ENCODE data around the gene SERPINB6.
"Not testable (repeated sequence)": the region's sequence is repeated elsewhere in the genome, so short reads cannot be mapped to it uniquely, and the experiment has no call there.

SERPINB6 gene

DNA sequence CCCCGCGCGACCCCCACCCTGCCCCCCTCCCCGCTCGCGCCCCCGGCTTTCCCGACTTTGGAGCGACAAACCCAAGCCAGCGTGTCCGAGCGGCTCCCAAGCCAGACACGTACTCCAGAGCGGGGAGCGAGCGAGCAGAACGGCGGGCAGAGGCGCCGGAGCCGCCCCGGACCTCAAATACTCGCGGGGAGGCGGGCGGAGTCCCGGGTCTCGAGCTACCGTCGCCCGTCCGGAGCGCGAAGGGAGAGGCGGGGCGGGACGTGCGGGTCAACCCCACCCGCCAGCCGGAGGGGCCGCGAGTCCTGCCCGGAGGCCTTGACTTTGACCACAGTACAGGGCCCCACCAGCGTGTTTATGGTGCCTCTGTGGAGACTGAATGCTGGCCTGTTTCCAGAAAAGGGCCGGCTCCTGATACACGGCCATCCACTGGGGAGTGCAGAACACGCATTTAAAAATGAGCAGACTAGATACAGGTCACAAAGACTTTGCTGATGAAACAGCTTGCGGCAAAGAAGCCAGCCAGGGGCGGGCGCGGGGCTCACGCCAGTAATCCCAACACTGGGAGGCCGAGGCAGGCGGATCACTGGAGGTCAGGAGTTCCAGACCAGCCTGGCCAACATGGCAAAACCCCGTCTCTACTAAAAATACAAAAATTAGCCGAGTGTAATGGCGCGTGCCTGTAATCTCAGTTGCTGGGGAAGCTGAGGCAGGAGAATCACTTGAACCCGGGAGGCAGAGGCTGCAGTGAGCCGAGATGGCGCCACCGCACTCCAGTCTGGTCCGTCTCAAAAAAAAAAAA lies at the start of gene SERPINB6:
SERPINB6 (minus strand) TSS at position 148 of the 799 bp plus-strand sequence. CDS start 12,235 bp downstream, outside the sequence.
- DNase-seq: peak; percentile 58

- no peak for DNase-seq
Observed at GRCh38 chr6:3019749-3020320, 48.5 kb upstream of the SERPINB6 start.

GRCh38 chr6:3019065-3019464 lies 47.7 kb upstream of the SERPINB6 start:
- DNase-seq: no peak

DNA sequence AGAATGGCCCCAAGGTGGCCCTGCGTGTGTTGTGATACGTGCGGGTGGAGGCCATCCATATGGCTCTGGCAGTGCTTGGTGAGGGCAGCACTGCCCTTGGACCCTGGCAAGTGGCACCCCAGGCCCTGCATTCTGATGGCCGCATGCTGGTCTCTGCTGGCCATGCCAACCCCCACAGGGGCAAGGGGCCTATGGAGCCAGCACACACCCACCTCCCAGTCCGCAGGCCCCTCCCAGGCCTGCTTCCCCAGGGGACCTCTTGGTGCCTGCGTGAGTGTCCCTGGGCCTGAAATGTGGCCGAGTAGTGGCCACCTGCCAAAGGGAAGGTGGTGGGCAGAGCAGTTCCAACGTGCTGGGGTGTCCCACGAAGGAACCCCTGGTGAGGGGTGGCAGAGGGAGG lies 45.9 kb upstream of the SERPINB6 start:
- DNase-seq: no peak

- no peak for DNase-seq
Observed at GRCh38 chr6:3016473-3017280, 45.3 kb upstream of the SERPINB6 start.

GRCh38 chr6:3015144-3015543 lies 43.8 kb upstream of the SERPINB6 start:
- no peak for DNase-seq

GRCh38 chr6:3014675-3015066 lies 43.3 kb upstream of the SERPINB6 start:
- no peak for DNase-seq

DNA sequence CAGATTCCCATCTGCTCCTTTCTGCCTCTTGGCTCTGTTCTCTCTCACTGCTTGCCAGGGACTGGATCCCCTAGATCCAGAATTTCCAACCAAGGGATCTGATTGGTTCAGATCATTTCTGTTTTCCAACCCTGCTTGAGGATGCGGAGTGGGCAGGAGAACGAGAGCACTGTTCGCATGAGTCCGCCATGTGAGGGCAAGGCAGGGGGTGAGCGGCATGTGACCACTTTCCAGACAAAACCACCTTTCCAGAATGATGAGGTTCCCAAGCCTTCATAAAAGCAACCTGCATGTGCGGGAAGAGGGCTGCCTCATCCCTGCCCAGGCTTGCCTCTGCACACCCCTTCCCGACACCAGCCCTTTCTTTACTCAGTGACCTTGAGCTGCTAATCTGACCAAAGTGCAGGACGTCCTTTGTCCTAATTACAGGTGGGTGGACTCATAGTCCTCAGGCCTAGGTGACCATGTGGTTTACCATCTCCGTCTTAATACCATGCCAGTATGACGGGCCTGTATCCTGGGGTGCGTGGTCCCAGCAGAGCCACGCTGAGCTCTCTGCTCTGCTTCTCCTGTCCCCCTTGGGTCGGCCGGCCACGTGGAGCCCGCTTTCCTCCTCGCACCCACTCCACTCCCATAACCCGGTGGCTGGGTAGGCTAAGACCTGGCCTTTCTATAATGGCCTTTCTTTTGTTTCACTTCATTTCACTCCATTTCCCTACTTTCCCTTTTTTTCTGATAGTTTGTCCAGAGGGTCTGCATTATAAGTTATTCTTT lies 42.7 kb upstream of the SERPINB6 start:
- DNase-seq: no peak

DNA sequence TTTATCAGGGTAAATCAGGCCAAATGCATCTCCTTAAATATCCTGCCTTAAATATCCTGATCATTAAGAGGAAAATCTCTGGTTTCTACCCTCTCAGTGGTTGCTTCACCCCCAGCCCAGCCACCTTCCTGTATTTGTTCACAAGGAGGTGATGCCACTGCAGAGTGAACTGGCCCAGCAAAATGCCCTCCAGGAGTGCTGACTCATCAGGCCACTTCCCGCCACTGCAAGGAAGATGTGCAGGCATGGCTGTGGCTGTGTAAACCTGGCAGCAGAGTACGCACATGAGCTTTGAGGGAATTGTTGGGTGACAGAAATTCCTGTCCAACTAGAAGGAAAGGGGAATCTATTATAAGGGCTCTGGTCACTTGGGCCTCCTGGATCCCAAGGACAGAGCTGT lies 42.1 kb upstream of the SERPINB6 start:
- no peak for DNase-seq

DNA sequence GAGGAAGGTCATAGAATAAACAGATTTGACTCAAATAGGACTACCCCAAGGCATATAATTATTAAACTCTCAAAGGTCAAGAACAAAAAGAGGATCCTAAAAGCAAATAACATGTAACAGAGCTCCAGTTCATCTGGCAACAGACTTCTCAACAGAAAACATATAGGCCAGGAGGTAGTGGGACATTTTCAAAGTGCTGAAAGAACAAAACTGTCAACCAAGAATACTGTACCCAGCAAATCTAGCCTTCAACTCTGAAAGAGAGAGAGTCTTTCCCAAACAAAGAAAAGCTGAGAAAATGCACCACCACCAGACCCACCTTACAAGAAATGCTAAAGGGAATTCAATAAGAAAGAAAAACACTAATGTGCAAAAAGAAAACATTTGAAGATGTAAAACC lies 40.2 kb upstream of the SERPINB6 start:
- no peak for DNase-seq

GRCh38 chr6:3011158-3011557 lies 39.8 kb upstream of the SERPINB6 start:
- DNase-seq: no peak

- no peak for DNase-seq
Observed at GRCh38 chr6:3009930-3010329, 38.6 kb upstream of the SERPINB6 start.

GRCh38 chr6:3008712-3009265 lies 37.4 kb upstream of the SERPINB6 start:
- not testable (repeated sequence) for DNase-seq

DNA sequence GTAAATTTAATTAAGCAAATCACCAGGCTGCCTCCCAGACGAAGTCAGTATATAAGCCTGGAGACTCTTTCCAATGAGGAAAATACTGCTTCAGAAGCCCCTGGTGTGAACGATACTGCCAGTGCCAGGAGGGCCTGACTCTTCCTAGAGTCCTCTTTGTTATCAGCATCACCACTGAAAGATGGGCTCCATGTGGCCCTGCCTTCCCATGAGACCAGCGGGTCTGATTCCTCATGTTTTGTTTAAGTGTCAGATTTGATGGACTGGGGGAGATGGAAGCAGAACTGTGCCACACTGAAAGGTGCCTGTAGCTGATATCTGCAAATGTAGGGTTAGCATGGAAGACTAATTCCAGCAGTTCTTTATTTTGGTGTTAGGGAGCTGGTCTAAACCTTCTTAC lies 36.2 kb upstream of the SERPINB6 start:
- DNase-seq: no peak

- DNase-seq: no peak
Observed at GRCh38 chr6:3006476-3006875, 35.1 kb upstream of the SERPINB6 start.

GRCh38 chr6:3005874-3006273 lies 34.5 kb upstream of the SERPINB6 start:
- no peak for DNase-seq

DNA sequence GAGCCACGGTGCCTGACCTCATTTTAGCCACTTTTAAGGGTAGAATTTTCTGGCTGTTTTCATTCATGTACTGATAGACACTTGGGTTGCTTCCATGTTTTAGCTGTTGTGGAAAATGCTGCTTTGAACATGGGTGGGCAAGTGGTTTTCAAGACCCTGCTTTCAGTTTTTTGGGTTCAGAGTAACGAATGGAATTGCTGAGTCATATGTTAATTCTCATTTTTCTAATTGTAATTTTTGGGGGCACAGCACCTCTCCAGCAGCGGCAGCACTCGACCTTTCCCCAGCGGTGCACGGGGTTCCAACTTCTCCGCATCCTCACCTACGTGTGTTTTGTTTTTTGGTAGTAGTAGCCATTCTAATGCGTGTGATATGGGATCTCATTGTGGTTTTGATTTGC lies 33.7 kb upstream of the SERPINB6 start:
- DNase-seq: no peak

- not testable (repeated sequence) for DNase-seq
Observed at GRCh38 chr6:3003226-3003625, 31.9 kb upstream of the SERPINB6 start.

DNA sequence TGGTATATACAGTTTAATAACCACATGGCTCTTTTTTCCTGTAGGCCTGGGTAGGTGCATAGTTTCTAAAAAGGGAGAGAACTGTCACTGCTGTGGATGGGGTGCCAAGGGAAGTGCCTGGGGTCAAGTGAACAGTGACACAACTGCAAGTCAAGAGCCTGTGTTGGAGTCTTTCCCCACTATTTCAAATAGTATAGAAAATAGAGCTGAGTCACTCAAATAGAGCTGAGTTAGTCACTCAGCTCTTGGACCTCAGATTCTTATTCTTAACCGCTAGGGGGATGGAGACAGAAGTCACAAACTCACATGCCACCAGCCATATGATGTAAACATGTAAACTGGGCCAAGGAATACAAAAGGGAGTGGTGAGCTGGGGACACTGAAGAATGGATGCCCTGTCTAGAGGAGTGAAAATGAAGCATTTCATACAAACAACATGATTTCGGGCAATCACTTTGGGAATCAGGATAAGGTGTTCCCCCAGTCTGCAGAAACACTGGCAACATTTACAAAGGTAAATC lies 30.5 kb upstream of the SERPINB6 start:
- DNase-seq: peak; percentile 68

DNA sequence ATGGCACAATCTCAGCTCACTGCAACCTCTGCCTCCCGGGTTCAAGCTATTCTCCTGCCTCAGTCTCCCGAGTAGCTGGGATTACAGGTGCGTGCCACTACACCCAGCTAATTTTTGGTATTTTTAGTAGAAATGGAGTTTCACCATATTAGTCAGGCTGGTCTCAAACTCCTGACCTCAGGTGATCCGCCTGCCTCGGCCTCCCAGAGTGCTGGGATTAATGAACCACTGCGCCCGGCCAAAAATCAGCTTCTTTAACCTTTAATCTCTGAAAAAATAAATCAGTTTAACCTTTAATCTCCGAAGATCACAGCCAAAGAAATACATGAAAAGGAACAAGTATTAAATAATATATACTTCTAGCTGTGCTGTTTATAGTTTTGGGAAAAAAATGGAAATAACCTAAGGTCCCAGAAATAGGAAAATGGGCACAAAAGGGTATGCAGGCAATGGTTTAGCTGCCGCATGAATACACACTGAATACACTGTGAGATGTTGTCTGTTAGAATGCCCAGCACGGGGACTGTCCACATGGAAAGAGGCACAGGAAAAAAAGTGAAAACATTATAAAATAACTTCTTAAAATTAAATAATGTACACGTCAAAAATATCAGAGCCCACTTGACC lies 29.9 kb upstream of the SERPINB6 start:
- no peak for DNase-seq

DNA sequence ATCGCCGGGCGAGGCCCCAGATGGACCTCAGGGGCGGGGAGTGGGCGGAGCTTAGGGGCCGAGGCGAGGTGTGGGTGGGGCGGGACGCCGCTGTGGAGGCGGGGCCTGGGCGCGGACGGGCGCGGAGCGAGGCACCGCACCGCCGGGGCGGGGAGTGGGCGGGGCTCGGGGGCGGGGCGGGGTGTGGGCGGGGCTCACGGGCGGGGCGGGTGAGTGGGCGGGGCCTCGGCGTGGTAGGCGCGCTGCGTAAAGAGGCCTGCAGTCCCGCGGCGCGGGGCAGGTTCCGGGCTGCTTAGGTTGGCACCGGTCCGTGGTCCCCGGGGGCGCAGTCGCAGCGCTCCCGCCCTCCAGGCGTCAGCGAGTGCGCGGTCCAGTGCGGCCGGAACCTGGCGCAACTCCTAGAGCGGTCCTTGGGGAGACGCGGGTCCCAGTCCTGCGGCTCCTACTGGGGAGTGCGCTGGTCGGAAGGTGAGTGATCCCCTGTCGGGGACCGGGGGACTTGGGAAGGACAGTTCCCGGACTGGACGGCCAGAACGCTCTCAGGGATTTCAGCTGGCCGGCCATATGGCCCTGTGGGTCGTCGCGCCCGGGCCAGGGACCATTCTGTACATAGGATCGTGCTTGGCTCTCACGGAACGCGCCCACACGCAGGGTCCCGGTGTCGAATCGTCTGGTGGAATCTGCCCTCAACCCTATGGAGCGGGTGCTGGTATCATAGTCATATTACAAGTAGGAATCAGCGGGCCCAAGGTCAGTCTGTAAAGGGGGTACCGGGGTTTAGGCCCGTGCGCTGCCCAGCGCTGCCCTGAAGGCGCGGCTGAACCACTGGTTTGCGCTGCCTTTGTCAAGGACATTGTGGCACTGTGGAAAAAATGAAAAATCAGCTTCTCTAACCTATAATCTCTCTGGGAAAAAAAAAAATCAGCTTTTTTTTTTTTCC lies 28.5 kb upstream of the SERPINB6 start, which contains the start of gene NQO2:
NQO2 (plus strand) TSS at position 277 of the 940 bp plus-strand sequence. CDS start 6,659 bp downstream, outside the sequence.
- DNase-seq: peak; percentile 91

Measured in CD4-positive, alpha-beta T cell treated with Interleukin-10 for 1 hour (primary cell).